HEK293T (cell line): ENCODE results near the gene DNAJC6.

Experiments used
- ARNT ChIP-seq: fragments of 450-650 bp; IDR thresholded peaks from 2 replicates; pipeline ENCODE4 v1.6.1; 2017; ENCODE audit warnings: mild to moderate bottlenecking
- BHLHE40 ChIP-seq: fragments of 450-650 bp; IDR thresholded peaks from 2 replicates; pipeline ENCODE4 v1.6.1; 2016; ENCODE audit warnings: mild to moderate bottlenecking, moderate library complexity, borderline replicate concordance
- CTBP1 ChIP-seq: fragments of 450-650 bp; IDR thresholded peaks from 2 replicates; pipeline ENCODE4 v1.6.1; 2016; ENCODE audit warnings: borderline replicate concordance
- ELF4 ChIP-seq: fragments of 450-650 bp; IDR thresholded peaks from 2 replicates; pipeline ENCODE4 v1.6.1; 2017; ENCODE audit warnings: antibody characterized with exemption
- FOXA1 ChIP-seq: fragments of 450-650 bp; IDR thresholded peaks from 2 replicates; pipeline ENCODE4 v1.6.1; 2016; ENCODE audit warnings: mild to moderate bottlenecking
- FOXK2 ChIP-seq: fragments of 450-650 bp; IDR thresholded peaks from 2 replicates; pipeline ENCODE4 v1.6.1; 2016; ENCODE audit warnings: mild to moderate bottlenecking
- FOXM1 ChIP-seq: fragments of 450-650 bp; IDR thresholded peaks from 2 replicates; pipeline ENCODE4 v1.6.1; 2017; ENCODE audit warnings: mild to moderate bottlenecking, borderline replicate concordance
- HDGF ChIP-seq: fragments of 450-650 bp; IDR thresholded peaks from 2 replicates; pipeline ENCODE4 v1.6.1; 2017; ENCODE audit warnings: antibody characterized with exemption, borderline replicate concordance
- LEF1 ChIP-seq: fragments of 450-650 bp; IDR thresholded peaks from 2 replicates; pipeline ENCODE4 v1.6.1; 2017; ENCODE audit warnings: mild to moderate bottlenecking, borderline replicate concordance
- SP1 ChIP-seq: fragments of 450-650 bp; IDR thresholded peaks from 2 replicates; pipeline ENCODE4 v1.6.1; 2017
- SUZ12 ChIP-seq: fragments of 450-650 bp; IDR thresholded peaks from 2 replicates; pipeline ENCODE4 v1.6.1; 2016; ENCODE audit warnings: mild to moderate bottlenecking
- TARDBP ChIP-seq: fragments of 450-650 bp; IDR thresholded peaks from 2 replicates; pipeline ENCODE4 v1.6.1; 2016
- TF ChIP-seq, protein P1 (sequence below): fragments of 450-650 bp; IDR thresholded peaks from 2 replicates; pipeline ENCODE4 v1.6.1; 2016

- no peak for TF ChIP-seq SP1
- no peak for TF ChIP-seq FOXK2
- no peak for TF ChIP-seq BHLHE40
- no peak for TF ChIP-seq HDGF
- no peak for TF ChIP-seq CTBP1
- TF ChIP-seq FOXA1, result no peak
- TF ChIP-seq FOXM1, result no peak
- TF ChIP-seq ELF4, result no peak
- TF ChIP-seq ARNT, result no peak
- TF ChIP-seq, protein P1, sequence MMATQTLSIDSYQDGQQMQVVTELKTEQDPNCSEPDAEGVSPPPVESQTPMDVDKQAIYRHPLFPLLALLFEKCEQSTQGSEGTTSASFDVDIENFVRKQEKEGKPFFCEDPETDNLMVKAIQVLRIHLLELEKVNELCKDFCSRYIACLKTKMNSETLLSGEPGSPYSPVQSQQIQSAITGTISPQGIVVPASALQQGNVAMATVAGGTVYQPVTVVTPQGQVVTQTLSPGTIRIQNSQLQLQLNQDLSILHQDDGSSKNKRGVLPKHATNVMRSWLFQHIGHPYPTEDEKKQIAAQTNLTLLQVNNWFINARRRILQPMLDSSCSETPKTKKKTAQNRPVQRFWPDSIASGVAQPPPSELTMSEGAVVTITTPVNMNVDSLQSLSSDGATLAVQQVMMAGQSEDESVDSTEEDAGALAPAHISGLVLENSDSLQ, result no peak
- no peak for TF ChIP-seq SUZ12
- TF ChIP-seq TARDBP, result no peak
- no peak for TF ChIP-seq LEF1
Observed at GRCh38 chr1:65330822-65331221, 21.5 kb downstream of the DNAJC6 start.
